ENCODE measurements around the gene DSG3.

The DSG3 gene

DNA sequence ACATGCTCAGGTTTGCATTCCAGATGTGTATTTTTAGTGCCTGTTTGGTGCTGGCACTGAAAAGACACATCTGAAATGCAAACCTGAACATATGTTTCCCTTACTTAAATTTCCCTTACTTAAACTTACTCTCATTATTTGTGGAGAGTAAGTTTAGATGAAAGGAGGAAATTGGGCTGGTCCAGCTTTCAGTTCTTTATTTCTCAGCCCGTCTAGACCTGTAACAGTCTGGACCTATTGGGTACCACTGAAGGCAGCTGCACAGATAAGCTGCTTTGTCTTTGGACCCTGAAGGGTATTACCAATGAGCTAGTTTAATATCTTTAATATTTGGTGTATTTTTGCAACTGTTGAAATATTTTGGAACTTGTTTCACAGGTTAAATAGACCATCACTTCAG is 17.0 kb upstream of the DSG3 start:
- no peak for DNase-seq

DNA sequence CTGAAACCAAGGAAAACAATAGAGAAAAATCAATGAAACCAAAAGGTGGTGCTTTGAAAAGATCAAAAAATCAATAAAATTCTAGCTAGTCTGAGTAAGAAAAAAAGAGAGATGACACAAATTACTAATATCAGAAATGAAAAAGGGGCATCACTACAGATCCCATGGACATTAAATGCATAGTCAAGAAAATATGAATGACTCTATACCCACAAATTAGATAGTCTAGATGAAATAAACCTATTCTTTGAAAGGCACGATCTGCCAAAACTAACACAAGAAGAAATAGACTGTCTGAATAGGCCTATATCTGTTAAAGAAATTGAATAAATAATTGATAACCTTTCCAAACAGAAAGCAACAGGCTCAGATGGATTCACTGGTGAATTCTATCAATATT is 15.2 kb upstream of the DSG3 start:
- no peak for DNase-seq

GRCh38 chr18:31436825-31437224 is 10.7 kb upstream of the DSG3 start:
- no peak for DNase-seq

DNA sequence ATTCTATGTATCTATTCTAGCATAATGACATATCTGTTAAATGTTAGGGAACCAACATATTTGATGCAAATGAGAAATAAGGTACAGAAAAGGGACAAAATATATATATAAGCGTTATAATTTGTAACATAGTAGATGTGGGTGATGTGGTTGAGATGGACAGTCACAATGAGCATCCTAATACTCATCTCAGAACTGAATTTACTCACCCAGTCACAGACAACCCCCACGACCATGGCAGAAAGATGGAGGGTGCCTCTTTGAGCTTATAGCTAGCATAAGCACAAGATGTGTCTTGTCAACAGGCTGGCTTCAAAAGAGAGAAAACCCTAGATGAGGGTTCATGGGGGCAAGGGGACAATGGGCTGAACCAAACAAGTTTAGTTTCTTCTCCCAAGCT is 9.1 kb upstream of the DSG3 start:
- DNase-seq = no peak

DNA sequence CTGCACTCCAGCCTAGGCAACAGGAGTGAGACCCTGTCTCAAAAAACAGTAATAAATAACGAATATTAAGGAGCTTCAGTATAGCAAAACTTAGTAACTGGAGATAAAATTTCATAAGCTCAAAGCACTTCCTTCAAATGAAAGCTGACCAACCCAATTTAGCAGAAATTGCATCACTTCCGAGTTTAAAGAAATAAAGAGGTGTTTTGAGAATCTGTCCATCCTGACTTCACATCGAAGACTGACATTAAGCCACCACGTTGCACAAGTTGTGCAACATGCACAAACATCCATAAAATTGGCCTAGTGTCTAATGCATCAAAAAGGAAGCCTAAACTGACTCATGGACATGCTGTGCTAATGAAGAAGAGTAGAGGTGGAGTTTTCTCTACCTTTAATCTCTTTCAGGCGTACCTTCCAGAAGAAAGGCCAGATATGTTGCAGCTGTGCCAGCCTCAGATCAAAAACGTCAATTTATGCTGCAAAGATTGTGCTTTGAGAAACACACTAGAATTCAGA is 7.7 kb upstream of the DSG3 start:
- no peak for DNase-seq

DNA sequence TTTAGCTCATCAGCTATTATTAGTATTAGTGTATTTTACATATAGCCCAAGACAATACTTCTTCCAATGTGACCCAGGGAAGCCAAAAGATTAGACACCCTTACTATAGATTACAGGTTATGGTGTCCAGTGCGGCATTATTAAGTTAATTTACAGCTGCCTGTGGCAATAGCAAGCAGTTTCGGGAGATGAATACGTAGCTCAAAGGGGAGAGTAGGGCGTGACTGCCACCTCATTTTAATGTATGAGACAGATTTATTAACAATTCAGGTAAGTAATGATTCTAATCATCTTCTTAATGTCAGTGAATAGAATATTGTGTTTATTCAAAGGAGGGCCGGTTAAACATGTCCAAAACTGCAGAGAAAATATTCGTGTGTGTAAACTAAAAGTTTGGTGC is 6.8 kb upstream of the DSG3 start:
- DNase-seq = no peak

GRCh38 chr18:31441493-31441892 is 6.0 kb upstream of the DSG3 start:
- no peak for DNase-seq

- no peak for DNase-seq
Observed at GRCh38 chr18:31444142-31444541, 3.4 kb upstream of the DSG3 start.

DNA sequence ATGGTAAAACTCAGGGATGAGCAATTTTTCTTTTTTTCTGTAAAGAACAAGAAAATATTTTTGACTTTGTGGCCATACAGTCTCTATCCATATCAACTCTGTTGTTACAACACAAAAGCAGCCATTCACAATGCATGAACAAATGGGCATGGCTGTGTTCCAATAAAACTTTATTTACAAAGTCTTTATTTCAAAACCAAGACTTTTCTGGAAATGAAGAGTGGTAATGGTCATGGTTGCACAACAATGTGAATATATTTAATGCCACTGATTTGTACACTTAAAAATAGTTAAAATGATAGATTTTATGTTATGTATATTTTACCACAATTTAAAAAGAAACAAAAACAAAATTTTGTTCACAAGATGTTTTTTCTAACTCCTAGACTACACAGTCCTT is 1.6 kb upstream of the DSG3 start:
- no peak for DNase-seq

GRCh38 chr18:31446854-31447253 is 687 bp upstream of the DSG3 start:
- DNase-seq = no peak

GRCh38 chr18:31450409-31450808 is 2.9 kb downstream of the DSG3 start:
- no peak for DNase-seq

DNA sequence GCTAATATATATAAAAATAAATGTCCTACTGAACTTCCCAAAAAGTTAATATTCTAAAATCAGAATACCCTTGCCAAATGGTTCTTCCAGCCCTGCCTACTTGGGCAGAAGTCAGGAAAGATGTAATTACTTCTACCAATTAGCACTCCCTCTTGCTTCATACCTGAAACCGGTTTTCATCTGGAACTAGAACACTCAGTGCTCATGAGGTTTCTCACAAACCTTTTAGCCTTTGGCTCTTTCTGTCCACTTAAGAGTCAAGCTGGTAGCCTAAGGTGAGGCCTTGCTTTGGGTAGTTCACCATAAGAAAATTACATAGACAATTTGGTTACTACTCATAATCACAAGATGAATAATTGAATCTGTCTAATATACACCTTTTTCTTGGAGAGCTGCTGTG is 4.1 kb downstream of the DSG3 start:
- no peak for DNase-seq

DNA sequence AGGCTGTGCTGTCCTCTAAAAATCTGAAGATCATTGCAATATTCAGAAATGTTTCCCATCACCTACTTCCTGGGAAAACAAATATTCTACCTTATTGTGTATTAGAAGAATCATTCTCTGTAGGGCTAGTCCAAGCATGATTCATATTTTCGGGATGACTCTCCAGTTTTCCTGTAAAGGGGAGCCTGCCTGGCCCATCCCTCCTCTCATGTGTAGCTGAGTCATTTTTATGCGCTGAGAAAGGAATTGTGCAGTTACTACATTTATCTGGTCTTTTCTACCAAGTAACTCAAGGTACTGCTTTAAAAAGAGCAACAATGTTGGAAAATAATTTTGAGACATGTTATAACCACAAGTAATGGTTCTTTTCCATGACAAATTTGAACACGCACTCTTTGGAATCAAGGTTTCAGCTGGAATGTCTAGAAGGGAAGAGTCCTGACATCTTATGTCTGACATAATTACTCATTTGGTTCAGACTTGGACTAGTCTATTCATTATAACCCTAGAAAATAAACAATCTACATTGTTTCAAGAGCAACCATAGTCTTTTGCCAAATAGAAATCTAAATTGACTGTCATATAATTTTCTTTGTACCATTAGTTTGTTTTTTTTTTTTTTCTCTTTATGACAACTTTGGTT is 6.6 kb downstream of the DSG3 start:
- no peak for DNase-seq

- no peak for DNase-seq
Observed at GRCh38 chr18:31469629-31470028, 22.1 kb downstream of the DSG3 start.

GRCh38 chr18:31478688-31479087 is 31.1 kb downstream of the DSG3 start:
- DNase-seq = no peak

GRCh38 chr18:31482051-31482450 is 34.5 kb downstream of the DSG3 start:
- DNase-seq = no peak

DNA sequence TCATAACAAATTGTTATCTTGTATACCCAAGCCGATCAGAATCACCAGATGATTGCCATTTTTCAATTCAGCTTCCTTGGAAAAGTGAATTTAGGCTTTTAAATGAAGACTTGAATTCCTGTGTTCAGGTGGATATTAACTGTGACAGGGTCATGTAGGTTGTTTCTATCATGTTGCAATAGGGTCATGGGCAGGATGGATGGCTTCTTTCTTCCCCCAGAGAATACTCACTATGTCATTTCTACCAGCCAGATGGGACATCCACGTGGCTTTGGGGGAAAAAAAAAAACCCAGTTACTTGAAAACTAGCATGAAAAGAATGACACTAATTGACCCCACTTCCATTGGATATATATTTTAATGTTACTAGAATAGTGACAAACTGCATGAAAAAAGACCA is 35.9 kb downstream of the DSG3 start:
- no peak for DNase-seq

GRCh38 chr18:31484461-31484860 is 36.9 kb downstream of the DSG3 start:
- no peak for DNase-seq

DNA sequence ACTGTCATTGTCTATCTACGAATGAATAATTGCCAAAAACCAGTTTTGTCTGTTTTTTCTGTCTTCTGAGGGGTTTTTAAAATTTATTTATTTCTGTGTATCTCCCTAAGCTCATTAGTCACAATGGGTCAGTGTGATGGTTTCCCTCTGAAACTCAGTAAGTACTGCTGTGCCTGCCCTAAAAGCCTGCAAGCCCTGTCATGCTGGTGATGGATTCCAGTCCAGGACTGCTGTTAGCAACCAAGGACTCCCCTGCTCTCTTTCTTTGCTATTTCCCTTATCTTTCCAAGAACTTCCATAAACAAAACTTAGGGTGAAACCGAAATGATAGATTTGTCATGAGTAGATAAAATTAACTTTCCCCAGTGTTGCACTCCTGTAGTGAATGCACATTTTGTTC is 38.6 kb downstream of the DSG3 start:
- no peak for DNase-seq

- DNase-seq = no peak
Observed at GRCh38 chr18:31487246-31488015, 39.9 kb downstream of the DSG3 start.

GRCh38 chr18:31489311-31489710 is 41.8 kb downstream of the DSG3 start:
- DNase-seq = no peak

- DNase-seq = no peak
Observed at GRCh38 chr18:31490387-31490786, 42.8 kb downstream of the DSG3 start.

- no peak for DNase-seq
Observed at GRCh38 chr18:31490833-31491232, 43.3 kb downstream of the DSG3 start.

DNA sequence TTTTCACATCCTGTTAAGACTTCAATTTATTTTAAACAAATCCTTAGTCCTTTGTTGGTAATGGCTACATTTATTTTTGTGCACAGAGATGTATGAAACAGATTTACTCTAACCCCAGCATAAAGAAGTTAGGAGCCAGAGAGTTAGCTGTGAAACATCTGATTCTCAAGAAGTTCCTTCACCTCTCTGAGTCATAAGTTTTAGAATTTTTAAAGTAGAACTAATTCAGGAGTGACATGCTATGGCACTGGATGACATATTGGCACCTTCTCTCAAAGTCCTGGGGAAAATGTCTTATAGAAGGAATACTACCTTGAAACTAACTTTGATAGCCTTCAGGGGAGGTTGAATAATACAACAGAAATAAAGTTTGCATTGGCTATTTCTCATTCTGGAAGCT is 44.0 kb downstream of the DSG3 start:
- DNase-seq = no peak

- DNase-seq = no peak
Observed at GRCh38 chr18:31492671-31493070, 45.1 kb downstream of the DSG3 start.

All from right forelimb (tissue), 1 donor.